Immature natural killer cell (primary cell): Measurements from ENCODE around the gene PPM1F. TPM values are rescaled to one million over a fixed set of nuclear protein-coding genes. Genes with fewer than 3 reads are reported as not detected.

Experiments
- DNase-seq, 3 donors: peaks; one replicate each; pipeline ENCODE4 v3.0.0; 2022; ENCODE audit warnings: mixed read lengths in 1 of 3
- H3K27ac Mint-ChIP-seq, 6 donors: one replicate each; pipeline ENCODE4 v1.8.0; 2020; ENCODE audit warnings: mixed read lengths in 6 of 6, mild to moderate bottlenecking in 5 of 6, inconsistent platforms in 4 of 6, moderate library complexity in 3 of 6
- H3K27me3 Mint-ChIP-seq, 3 donors: one replicate each; pipeline ENCODE4 v1.8.0; 2020 to 2021; ENCODE audit warnings: low read depth in 3 of 3, mild to moderate bottlenecking in 3 of 3, mixed read lengths in 3 of 3, moderate library complexity in 3 of 3, inconsistent platforms in 1 of 3
- H3K36me3 Mint-ChIP-seq, 3 donors: one replicate each; pipeline ENCODE4 v1.8.0; 2020; ENCODE audit warnings: mixed read lengths in 3 of 3, inconsistent platforms in 2 of 3, mild to moderate bottlenecking in 2 of 3
- H3K4me1 Mint-ChIP-seq, 2 donors: one replicate each; pipeline ENCODE4 v1.8.0; 2020; ENCODE audit warnings: inconsistent platforms in 2 of 2, mild to moderate bottlenecking in 2 of 2, mixed read lengths in 2 of 2, moderate library complexity in 1 of 2
- H3K4me3 Mint-ChIP-seq, 5 donors: one replicate each; pipeline ENCODE4 v1.8.0; 2020; ENCODE audit warnings: mild to moderate bottlenecking in 5 of 5, mixed read lengths in 5 of 5, inconsistent platforms in 3 of 5, moderate library complexity in 3 of 5
- H3K9me3 Mint-ChIP-seq, 6 donors: one replicate each; pipeline ENCODE4 v1.8.0; 2020; ENCODE audit warnings: mild to moderate bottlenecking in 6 of 6, mixed read lengths in 6 of 6, inconsistent platforms in 4 of 6, moderate library complexity in 3 of 6
- polyA plus RNA-seq, 3 donors: library from polyadenylated mRNA; unstranded; fragments of 300-500 nt; fragmentation: Illumina TruSeq; gene quantifications; one replicate each; pipeline ENCODE4 v1.2.3, GENCODE V29; 2021

Gene PPM1F, protein sequence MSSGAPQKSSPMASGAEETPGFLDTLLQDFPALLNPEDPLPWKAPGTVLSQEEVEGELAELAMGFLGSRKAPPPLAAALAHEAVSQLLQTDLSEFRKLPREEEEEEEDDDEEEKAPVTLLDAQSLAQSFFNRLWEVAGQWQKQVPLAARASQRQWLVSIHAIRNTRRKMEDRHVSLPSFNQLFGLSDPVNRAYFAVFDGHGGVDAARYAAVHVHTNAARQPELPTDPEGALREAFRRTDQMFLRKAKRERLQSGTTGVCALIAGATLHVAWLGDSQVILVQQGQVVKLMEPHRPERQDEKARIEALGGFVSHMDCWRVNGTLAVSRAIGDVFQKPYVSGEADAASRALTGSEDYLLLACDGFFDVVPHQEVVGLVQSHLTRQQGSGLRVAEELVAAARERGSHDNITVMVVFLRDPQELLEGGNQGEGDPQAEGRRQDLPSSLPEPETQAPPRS
- polyA plus RNA-seq = 10 to 100 TPM in 1 of 3 donors, 1 to 10 TPM in 2; 5.5 to 13.6 (median 8.0) TPM

DNA sequence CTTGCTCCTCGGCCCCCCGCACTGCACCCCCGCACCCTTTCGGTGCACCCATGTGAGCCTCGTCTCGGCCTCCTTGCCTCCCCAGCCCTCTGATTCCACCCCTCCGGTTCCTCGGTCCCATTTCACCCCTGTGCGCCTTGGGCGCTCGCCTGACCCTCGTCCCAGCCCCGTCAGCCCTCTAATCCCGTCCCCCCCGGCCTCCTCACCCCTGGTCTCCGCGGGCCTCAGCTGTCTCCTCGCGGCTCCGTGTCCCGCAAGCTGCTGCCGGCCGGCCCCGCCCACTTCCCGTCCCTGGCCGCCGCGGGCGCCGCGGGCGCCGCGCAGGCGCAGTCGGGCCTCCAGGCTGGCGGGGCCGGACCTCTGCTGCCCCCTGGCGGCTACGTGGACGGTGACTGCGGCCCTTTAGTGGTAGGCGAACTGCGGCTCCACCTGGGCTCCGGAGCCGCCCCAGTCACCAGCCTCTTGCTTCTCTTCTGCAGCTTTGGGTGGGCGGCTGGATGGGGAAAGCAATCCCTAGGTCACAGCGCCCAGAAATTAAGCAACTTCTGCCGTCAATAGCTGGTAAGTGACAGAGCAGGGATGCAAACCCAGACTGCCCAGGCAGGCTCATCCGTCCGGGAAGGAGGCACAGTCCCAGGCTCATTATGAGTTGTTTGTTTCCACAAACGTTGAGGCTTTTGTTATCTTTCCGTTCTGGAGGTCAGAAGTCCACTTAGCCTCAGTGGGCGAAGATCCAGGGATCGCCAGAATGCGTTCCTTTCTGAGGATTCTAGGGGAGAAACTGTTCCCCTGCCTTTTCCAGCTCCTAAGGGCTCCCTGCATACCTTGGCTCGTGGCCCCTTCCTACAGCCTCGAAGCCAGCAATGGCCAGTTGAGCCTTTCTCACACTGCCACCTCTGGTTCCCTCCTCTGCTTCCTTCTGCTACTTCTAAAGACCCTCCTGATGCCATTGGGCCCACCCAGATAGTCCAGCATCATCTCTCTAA lies at the start of gene PPM1F:
PPM1F (minus strand) TSS at position 263 of the 986 bp plus-strand sequence. CDS start 6,800 bp downstream, outside the sequence.
- Mint-ChIP-seq H3K4me3 (peak within 1 kb of the TSS; percentile 81 to 90 (median 87)), H3K27me3 (peaks cover 2 to 4% (median 4%) of the 10 kb centered on the region in 3 donors), H3K36me3 (no peaks in the 10 kb centered on the region), H3K4me1 (peaks cover 14 to 16% of the 10 kb centered on the region in 2 donors), H3K9me3 (no peaks in the 10 kb centered on the region), H3K27ac (peak within 1 kb of the TSS in 5 of 6 donors; percentile 54 to 87 (median 65))
- DNase-seq = peak; percentile 91 to 92 (median 91)

- Mint-ChIP-seq H3K27me3 (peaks cover 0 to 16% (median 0%) of the 10 kb centered on the region in 3 donors), H3K9me3 (no peaks in the 10 kb centered on the region)
- no peak for DNase-seq
Observed at GRCh38 chr22:22001664-22002525, 49.2 kb upstream of the PPM1F start.

GRCh38 chr22:21998595-21999247 lies 46.1 kb upstream of the PPM1F start:
- Mint-ChIP-seq H3K36me3 (no peaks in the 10 kb centered on the region), H3K4me1 (no peaks in the 10 kb centered on the region), H3K27ac (no peak overlapping the region), H3K9me3 (no peaks in the 10 kb centered on the region), H3K27me3 (peaks cover 0 to 12% (median 0%) of the 10 kb centered on the region in 3 donors), H3K4me3 (no peak overlapping the region)
- DNase-seq = no peak

More at GRCh38 chr22:22001664-22002525, 49.2 kb upstream of the PPM1F start:
- Mint-ChIP-seq H3K27ac (no peak overlapping the region), H3K36me3 (no peaks in the 10 kb centered on the region), H3K4me1 (no peaks in the 10 kb centered on the region), H3K4me3 (no peak overlapping the region)

GRCh38 chr22:21996175-21996720 lies 43.6 kb upstream of the PPM1F start:
- peaks cover 0 to 4% (median 0%) of the 10 kb centered on the region in 3 donors for H3K27me3 Mint-ChIP-seq
- no peaks in the 10 kb centered on the region for H3K36me3 Mint-ChIP-seq
- no peak overlapping the region for H3K4me3 Mint-ChIP-seq
- no peak for DNase-seq
- H3K27ac Mint-ChIP-seq = no peak overlapping the region
- no peaks in the 10 kb centered on the region for H3K4me1 Mint-ChIP-seq
- H3K9me3 Mint-ChIP-seq = no peaks in the 10 kb centered on the region

GRCh38 chr22:21995660-21996059 lies 43.0 kb upstream of the PPM1F start:
- no peak overlapping the region for H3K27ac Mint-ChIP-seq
- no peaks in the 10 kb centered on the region for H3K36me3 Mint-ChIP-seq
- DNase-seq = no peak
- H3K4me3 Mint-ChIP-seq = no peak overlapping the region
- H3K9me3 Mint-ChIP-seq = no peaks in the 10 kb centered on the region
- no peaks in the 10 kb centered on the region for H3K4me1 Mint-ChIP-seq
- peaks cover 0 to 4% (median 0%) of the 10 kb centered on the region in 3 donors for H3K27me3 Mint-ChIP-seq

- Mint-ChIP-seq H3K27ac (no peak overlapping the region), H3K4me1 (no peaks in the 10 kb centered on the region), H3K27me3 (no peaks in the 10 kb centered on the region), H3K36me3 (no peaks in the 10 kb centered on the region), H3K9me3 (no peaks in the 10 kb centered on the region), H3K4me3 (no peak overlapping the region)
- DNase-seq = no peak
Observed at GRCh38 chr22:21994881-21995444, 42.3 kb upstream of the PPM1F start.

DNA sequence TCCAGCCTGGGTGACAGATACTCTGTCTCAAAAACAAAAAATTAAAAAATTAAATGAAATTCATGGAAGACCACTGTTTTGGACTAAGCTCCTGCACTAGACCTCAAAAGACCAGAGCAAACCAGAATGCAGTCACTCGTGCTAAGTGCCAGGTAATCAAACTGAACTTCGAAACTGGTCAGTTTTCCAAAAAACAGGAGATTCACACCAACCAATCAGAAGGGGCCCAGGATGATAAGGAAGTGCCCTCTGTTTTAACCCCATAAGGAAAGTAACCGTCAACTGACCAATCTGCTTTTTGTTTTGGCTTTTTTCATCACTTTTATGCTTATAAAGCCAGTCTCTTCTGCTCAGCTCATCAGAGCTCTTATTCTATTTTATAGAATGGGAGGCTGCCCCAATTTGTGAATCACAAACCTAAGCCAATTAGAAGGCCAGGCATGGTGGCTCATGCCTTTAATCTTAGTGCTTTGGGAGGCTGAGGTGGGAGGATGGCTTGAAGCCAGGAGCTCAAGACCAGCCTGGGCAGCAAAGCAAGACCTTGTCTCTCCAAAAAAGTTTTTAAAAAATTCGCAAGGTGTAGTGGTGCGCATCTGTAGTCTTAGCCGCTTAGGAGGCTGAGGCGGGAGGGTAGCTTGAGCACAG lies 40.1 kb upstream of the PPM1F start:
- Mint-ChIP-seq H3K27me3 (no peaks in the 10 kb centered on the region), H3K36me3 (no peaks in the 10 kb centered on the region), H3K27ac (no peak overlapping the region), H3K9me3 (no peaks in the 10 kb centered on the region), H3K4me1 (no peaks in the 10 kb centered on the region), H3K4me3 (no peak overlapping the region)
- no peak for DNase-seq

DNA sequence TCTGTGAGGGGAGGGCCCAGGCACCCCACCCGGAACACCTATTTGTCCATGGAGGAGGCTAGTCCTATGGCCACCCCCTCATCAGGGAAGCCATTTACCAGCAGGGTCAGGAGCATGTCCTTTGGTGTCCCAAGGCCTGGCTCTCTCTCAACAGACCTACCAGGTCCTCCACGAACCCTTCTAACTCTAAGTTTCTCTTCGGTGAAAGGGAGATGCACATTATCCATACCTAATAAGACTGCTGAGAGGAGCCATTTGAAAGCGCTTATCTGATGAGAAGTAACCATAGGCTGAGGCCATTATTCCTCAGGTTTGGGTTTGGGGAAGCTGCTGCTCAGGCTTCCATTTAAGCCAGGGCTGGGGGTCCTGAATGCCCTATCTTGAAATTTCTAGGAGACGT lies 39.1 kb upstream of the PPM1F start:
- Mint-ChIP-seq H3K4me1 (no peaks in the 10 kb centered on the region), H3K9me3 (no peaks in the 10 kb centered on the region), H3K27me3 (no peaks in the 10 kb centered on the region), H3K27ac (no peak overlapping the region), H3K36me3 (no peaks in the 10 kb centered on the region), H3K4me3 (no peak overlapping the region)
- DNase-seq = no peak

DNA sequence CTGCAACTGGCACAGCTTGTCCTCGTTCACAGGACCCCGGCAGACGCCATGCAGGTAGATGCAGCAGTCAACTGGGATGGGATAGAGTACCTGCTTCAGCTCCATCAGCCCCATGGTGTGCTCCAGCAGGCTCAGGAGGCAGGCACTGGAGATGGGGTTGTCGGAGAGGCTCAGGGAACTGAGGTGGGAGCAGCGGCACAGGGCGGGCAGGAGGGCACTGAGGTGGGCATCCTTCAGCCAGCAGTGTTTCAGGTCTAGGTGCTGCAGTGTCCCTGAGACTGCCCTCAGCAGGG lies 38.6 kb upstream of the PPM1F start:
- Mint-ChIP-seq H3K36me3 (no peaks in the 10 kb centered on the region), H3K9me3 (no peaks in the 10 kb centered on the region), H3K27me3 (no peaks in the 10 kb centered on the region), H3K27ac (no peak overlapping the region), H3K4me3 (no peak overlapping the region), H3K4me1 (no peaks in the 10 kb centered on the region)
- no peak for DNase-seq

DNA sequence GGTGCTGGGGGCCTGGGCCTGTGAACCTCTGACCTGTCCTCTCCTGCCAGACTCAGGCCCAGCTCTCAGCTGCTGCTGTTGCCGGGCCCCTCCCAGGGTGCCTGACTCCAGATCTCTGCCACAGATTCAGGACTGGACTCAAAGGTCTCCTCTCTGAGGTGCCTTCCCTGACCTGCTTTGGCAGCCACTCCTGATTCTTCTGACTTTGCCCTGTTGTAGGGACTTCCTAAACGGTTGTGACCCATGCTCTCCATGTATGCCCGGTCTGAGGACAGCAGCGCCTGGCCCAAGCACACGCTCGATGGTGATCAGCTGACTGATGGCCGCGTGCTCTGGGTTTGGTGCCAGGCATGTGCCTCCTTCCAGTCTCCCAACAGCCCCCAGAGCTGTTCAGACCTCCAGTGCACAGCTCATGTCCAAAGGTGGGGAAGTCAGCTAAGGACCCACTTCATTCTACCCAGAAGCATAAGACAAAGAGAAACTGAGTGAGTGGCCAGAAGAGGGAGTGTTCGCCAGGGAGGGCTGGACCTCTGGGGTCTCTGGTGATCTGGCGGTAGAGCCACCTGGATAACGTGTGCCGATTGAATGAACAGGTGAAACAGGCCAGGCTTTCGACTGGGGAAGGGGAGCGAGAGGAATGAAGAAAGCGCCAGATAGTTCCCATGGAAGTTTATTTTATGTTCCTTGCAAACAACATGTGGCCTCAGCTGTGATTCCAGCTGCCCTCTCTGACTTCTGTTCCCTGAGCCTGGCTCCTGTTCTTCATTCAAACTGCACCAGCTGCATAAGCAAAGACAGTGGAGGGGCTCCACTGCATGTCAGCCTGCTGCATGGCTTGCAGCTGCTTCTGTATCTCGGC lies 38.0 kb upstream of the PPM1F start:
- Mint-ChIP-seq H3K27ac (no peak overlapping the region), H3K36me3 (no peaks in the 10 kb centered on the region), H3K27me3 (no peaks in the 10 kb centered on the region), H3K4me3 (no peak overlapping the region), H3K4me1 (no peaks in the 10 kb centered on the region), H3K9me3 (no peaks in the 10 kb centered on the region)
- no peak for DNase-seq

DNA sequence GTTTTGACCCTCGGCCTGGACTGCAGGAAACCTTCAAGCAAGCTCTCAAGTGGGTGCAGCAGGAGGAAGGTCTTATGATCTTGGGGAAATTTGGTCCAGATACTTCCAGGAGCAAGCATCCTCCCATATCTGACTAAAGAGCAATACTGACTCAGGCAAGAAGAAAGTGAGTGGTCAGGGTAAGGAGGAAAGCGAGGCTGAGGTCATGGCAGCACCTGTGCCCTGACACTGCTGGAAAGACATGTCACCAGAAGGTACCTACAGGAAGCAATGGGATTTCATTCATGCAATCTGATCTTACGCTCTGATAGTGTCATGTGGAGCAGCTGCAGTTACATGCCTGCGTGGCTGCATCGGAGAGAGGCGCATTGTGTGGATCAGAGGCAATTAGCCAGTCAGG lies 36.4 kb upstream of the PPM1F start:
- H3K36me3 Mint-ChIP-seq = no peaks in the 10 kb centered on the region
- H3K27me3 Mint-ChIP-seq = peaks cover 0 to 2% (median 0%) of the 10 kb centered on the region in 3 donors
- DNase-seq = no peak
- peaks cover 0 to 1% of the 10 kb centered on the region in 2 donors for H3K4me1 Mint-ChIP-seq
- H3K9me3 Mint-ChIP-seq = no peaks in the 10 kb centered on the region
- H3K27ac Mint-ChIP-seq = no peak overlapping the region
- no peak overlapping the region for H3K4me3 Mint-ChIP-seq
